Stimulated activated CD8-positive, alpha-beta memory T cell treated with anti-CD3 and anti-CD28 coated beads, Interleukin-7, amount 100 ng/mL, for 48 hours (primary cell): ENCODE results near the gene HSPA1L.

Experiments
- DNase-seq, 2 donors: peaks; one replicate each; pipeline ENCODE4 v3.0.0-alpha.2; 2020; ENCODE audit warnings: low read depth in 1 of 2; ENCODE audit errors: extremely low read depth in 1 of 2

The HSPA1L gene

GRCh38 chr6:31784098-31784925 lies 30.8 kb downstream of the HSPA1L start:
- no peak for DNase-seq

- DNase-seq = no peak
Measured at GRCh38 chr6:31782126-31782855, 32.8 kb downstream of the HSPA1L start.

GRCh38 chr6:31781244-31782125 lies 33.6 kb downstream of the HSPA1L start:
- no peak for DNase-seq

GRCh38 chr6:31780507-31781243 lies 34.4 kb downstream of the HSPA1L start:
- no peak for DNase-seq

- DNase-seq = no peak
Measured at GRCh38 chr6:31779908-31780307, 35.2 kb downstream of the HSPA1L start.

- DNase-seq = no peak
Measured at GRCh38 chr6:31778999-31779885, 35.8 kb downstream of the HSPA1L start.

- DNase-seq = no peak
Measured at GRCh38 chr6:31778193-31778592, 36.9 kb downstream of the HSPA1L start.

GRCh38 chr6:31777667-31778050 lies 37.4 kb downstream of the HSPA1L start:
- no peak for DNase-seq

- peak; percentile 74 to 78 for DNase-seq
Measured at GRCh38 chr6:31776989-31777666, 38.0 kb downstream of the HSPA1L start, which contains the start of gene VWA7. Gene VWA7 (minus strand): TSS chr6:31777328. CDS start chr6:31776779, 549 bp downstream.

- DNase-seq = no peak
Measured at GRCh38 chr6:31776485-31776988, 38.5 kb downstream of the HSPA1L start.

GRCh38 chr6:31775633-31776484 lies 39.2 kb downstream of the HSPA1L start:
- DNase-seq = no peak

GRCh38 chr6:31775184-31775583 lies 39.9 kb downstream of the HSPA1L start:
- DNase-seq = no peak

GRCh38 chr6:31771992-31772358 lies 43.1 kb downstream of the HSPA1L start:
- no peak for DNase-seq

GRCh38 chr6:31770860-31771259 lies 44.2 kb downstream of the HSPA1L start:
- no peak for DNase-seq

GRCh38 chr6:31769684-31770371 lies 45.3 kb downstream of the HSPA1L start:
- peak; percentile 53 to 74 for DNase-seq

- no peak for DNase-seq
Measured at GRCh38 chr6:31768363-31769257, 46.5 kb downstream of the HSPA1L start.
